K562 (cell line): Measurements from ENCODE around the gene ABCB9. TPM values are rescaled to one million over a fixed set of nuclear protein-coding genes. Genes with fewer than 3 reads are reported as not detected.

Experiments
- ATAC-seq: fragments of 200-7000 bp; cut with Tn5 transposase; 3 replicates; pipeline ENCODE4 v1.9.1; 2020; ENCODE audit warnings: moderate library complexity
- BruUV-seq: library from RNA; stranded (reverse); fragments of 400-500 nt; replicated peaks from 2 replicates; lab custom pipeline; 2021; lab: Mats Ljungman, UMichigan
- CTCF ChIA-PET: fragments of 300-600 bp; formaldehyde crosslinking; extraction: SDS; loops from one replicate; lab custom pipeline; 2021; ENCODE audit warnings: low intra/inter-chr PET ratio; lab: Yijun Ruan, JAX
- POLR2A ChIA-PET: fragments of 300-600, 350-650 bp; sonication (Branson Sonifier 250); formaldehyde crosslinking; extraction: SDS; loops from one replicate; lab custom pipeline; 2021; ENCODE audit warnings: antibody characterized with exemption, inconsistent platforms; lab: Yijun Ruan, JAX
- DNase-seq, 4 experiments: peaks; one replicate each; pipeline versions ENCODE4 v3.0.0 to v3.0.0-alpha.2; 2011 to 2018; ENCODE audit warnings: low spot score in 3 of 4, mixed read lengths in 3 of 4; ENCODE audit errors: extremely low read depth in 1 of 4
- FAIRE-seq: peaks from 2 replicates; lab custom pipeline; 2011; peaks lifted over from hg19 to GRCh38; lab: Jason Lieb, UNC
- H2AFZ ChIP-seq: 2 replicates; pipeline ENCODE4 v1.6.0; 2011; ENCODE audit warnings: low read depth, low read length, control low read depth, inconsistent platforms
- H3K27ac ChIP-seq: fragments of 200-600 bp; 3 replicates; pipeline ENCODE4 v1.8.0; 2011; ENCODE audit warnings: low read depth, mild to moderate bottlenecking, control low read depth, inconsistent platforms, low read length, moderate library complexity, mixed read lengths; ENCODE audit errors: extremely low read depth
- H3K27me3 ChIP-seq, 2 experiments: fragments of 300-600 bp in 1 of 2; 2 replicates in 1 of 2; 3 replicates in 1 of 2; pipeline versions ENCODE4 v1.6.0 to v1.8.0; 2011; ENCODE audit warnings: inconsistent platforms in 2 of 2, low read length in 2 of 2, mild to moderate bottlenecking in 1 of 2, mixed read lengths in 1 of 2, moderate library complexity in 1 of 2; ENCODE audit not compliant: control insufficient read depth in 2 of 2, insufficient read depth in 2 of 2
- H3K36me3 ChIP-seq: fragments of 300-600 bp; 3 replicates; pipeline ENCODE4 v1.8.0; 2011; ENCODE audit warnings: mild to moderate bottlenecking, low read length, inconsistent platforms; ENCODE audit not compliant: control insufficient read depth, insufficient read depth
- H3K4me1 ChIP-seq, 2 experiments: fragments of 200-600 bp in 1 of 2; replicated peaks in 1 of 2; 2 replicates in 1 of 2; 3 replicates in 1 of 2; pipeline versions ENCODE4 v1.5.1 to v1.8.0; 2011; ENCODE audit warnings: inconsistent platforms in 2 of 2, low read length in 2 of 2, mild to moderate bottlenecking in 1 of 2, mixed read lengths in 1 of 2, moderate library complexity in 1 of 2; ENCODE audit not compliant: control insufficient read depth in 2 of 2, insufficient read depth in 2 of 2
- H3K4me2 ChIP-seq: 2 replicates; pipeline ENCODE4 v1.6.1; 2011; ENCODE audit warnings: low read length, control low read depth, inconsistent platforms, mixed read lengths; ENCODE audit not compliant: insufficient read depth
- H3K4me3 ChIP-seq: fragments of 200-600 bp; sonication (generic), shearing (Covaris generic); 2 replicates; pipeline ENCODE4 v1.5.1; 2016; ENCODE audit warnings: control low read depth, inconsistent platforms
- H3K79me2 ChIP-seq: fragments of 200-600 bp; 3 replicates; pipeline ENCODE4 v1.8.0; 2011; ENCODE audit warnings: low read length, inconsistent platforms; ENCODE audit not compliant: control insufficient read depth, insufficient read depth
- H3K9ac ChIP-seq, 2 experiments: 2 replicates each; pipeline versions ENCODE4 v1.6.0 to v1.6.1; 2011; ENCODE audit warnings: low read depth in 2 of 2, low read length in 2 of 2, control low read depth in 1 of 2, inconsistent platforms in 1 of 2, mild to moderate bottlenecking in 1 of 2, mixed read lengths in 1 of 2; ENCODE audit not compliant: insufficient read depth in 1 of 2
- H3K9me1 ChIP-seq: one replicate; pipeline ENCODE4 v1.6.0; 2011; ENCODE audit warnings: inconsistent platforms, mild to moderate bottlenecking, low read length, moderate library complexity; ENCODE audit not compliant: control insufficient read depth, insufficient read depth
- H3K9me3 ChIP-seq: replicated peaks from 2 replicates; pipeline ENCODE4 v1.5.1; 2011; ENCODE audit warnings: low read depth, low read length, inconsistent platforms; ENCODE audit not compliant: control insufficient read depth, insufficient read depth
- H4K20me1 ChIP-seq: replicated peaks from 2 replicates; pipeline ENCODE4 v1.6.1; 2011; ENCODE audit warnings: low read length, inconsistent platforms, mixed read lengths; ENCODE audit not compliant: control insufficient read depth, insufficient read depth
- BDP1 ChIP-seq: IDR thresholded peaks from 3 replicates; pipeline ENCODE4 v1.6.1; 2011; ENCODE audit not compliant: insufficient read length, insufficient read depth
- CXXC5 ChIP-seq: fragments of 250-450 bp; sonication (Bioruptor Pico); IDR thresholded peaks from 2 replicates; pipeline ENCODE4 v1.8.0; 2022; ENCODE audit warnings: inconsistent platforms, mild to moderate bottlenecking, moderate library complexity
- GABPB2 ChIP-seq: fragments of 250-450 bp; sonication (Bioruptor Pico); conservative IDR thresholded peaks from 2 replicates; pipeline ENCODE4 v1.5.1; 2021; ENCODE audit warnings: mild to moderate bottlenecking
- HIVEP1 ChIP-seq: fragments of 250-450 bp; sonication (Bioruptor Pico); IDR thresholded peaks from 2 replicates; pipeline ENCODE4 v1.4.0; 2020; ENCODE audit warnings: mild to moderate bottlenecking
- IFI16 ChIP-seq: fragments of 250-450 bp; sonication (Bioruptor Pico); IDR thresholded peaks from 2 replicates; pipeline ENCODE4 v2.1.2; 2022; ENCODE audit warnings: mild to moderate bottlenecking, inconsistent platforms
- KHSRP ChIP-seq: fragments of 450-650 bp; IDR thresholded peaks from 2 replicates; pipeline ENCODE4 v1.6.1; 2017
- MECOM ChIP-seq: fragments of 250-450 bp; sonication (Bioruptor Pico); IDR thresholded peaks from 2 replicates; pipeline ENCODE4 v1.8.0; 2022; ENCODE audit warnings: inconsistent platforms
- MXI1 ChIP-seq: IDR thresholded peaks from 2 replicates; pipeline ENCODE4 v1.6.1; 2011; ENCODE audit warnings: low read depth, mild to moderate bottlenecking, improper control_type of control experiment, low read length
- NCOR1 ChIP-seq: fragments of 450-650 bp; IDR thresholded peaks from 2 replicates; pipeline ENCODE4 v1.6.1; 2016; ENCODE audit warnings: mild to moderate bottlenecking, moderate library complexity
- POLR2B ChIP-seq: fragments of 450-650 bp; IDR thresholded peaks from 2 replicates; pipeline ENCODE4 v1.6.1; 2018; ENCODE audit warnings: low read depth; ENCODE audit not compliant: partially characterized antibody
- SAFB ChIP-seq: fragments of 200-400 bp; formaldehyde crosslinking; IDR thresholded peaks from 2 replicates; pipeline ENCODE4 v1.6.1; 2017; ENCODE audit warnings: low read depth, low read length, borderline replicate concordance
- ZFX ChIP-seq: sonication (generic); formaldehyde crosslinking; IDR thresholded peaks from 2 replicates; pipeline ENCODE4 v1.8.0; 2022; ENCODE audit warnings: mild to moderate bottlenecking, missing genetic modification reagents, moderate library complexity
- ZNF134 ChIP-seq: fragments of 250-450 bp; sonication (Bioruptor Pico); conservative IDR thresholded peaks from 2 replicates; pipeline ENCODE4 v1.4.0; 2020
- ZNF174 ChIP-seq: fragments of 250-450 bp; sonication (Bioruptor Pico); IDR thresholded peaks from 2 replicates; pipeline ENCODE4 v1.4.0; 2020; ENCODE audit warnings: mild to moderate bottlenecking
- ZNF79 ChIP-seq: fragments of 250-450 bp; sonication (Bioruptor Pico); IDR thresholded peaks from 2 replicates; pipeline ENCODE4 v1.4.0; 2020; ENCODE audit warnings: low read depth, mild to moderate bottlenecking, moderate library complexity
- WGBS: fragments of 100-300 bp; shearing (Covaris generic); methylation state at CpG from one replicate; pipeline ENCODE4 v1.1.6; 2016; ENCODE audit warnings: low coverage, mixed read lengths; ENCODE audit not compliant: insufficient coverage; ENCODE audit errors: missing lambda C conversion rate; 5-methylcytosine and 5-hydroxymethylcytosine counted together
- in situ Hi-C: fragments of 300-500 bp; cut with MboI; formaldehyde crosslinking; loops from 4 replicates; pipeline ENCODE4 v1.15.0; 2018; ENCODE audit warnings: inconsistent platforms, mixed read lengths
- intact Hi-C: fragments of 100-400 bp; cut with micrococcal nuclease; formaldehyde crosslinking; loops from 2 replicates; pipeline ENCODE4 v1.14.2; 2022
- polyA plus RNA-seq, 8 experiments: library from polyadenylated mRNA; depleted of rRNA in 4 of 8; stranded (reverse) in 5 of 8; unstranded in 3 of 8; fragments of >200 nt; fragmentation: Nextera tagmentation in 2 of 8; fragmentation: Illumina TruSeq in 1 of 8; extraction: Ambion mirVana in 2 of 8; extraction: Trizol in 1 of 8; gene quantifications; 2 replicates each; pipeline versions ENCODE4 v1.2.1 to v1.2.3, GENCODE V29; 2011 to 2014; ENCODE audit warnings: inconsistent platforms in 1 of 8, missing spikeins in 1 of 8
- total RNA-seq, 7 experiments: library from RNA; depleted of rRNA in 6 of 7; stranded (reverse); fragments of >200 nt in 6 of 7; fragmentation: Illumina TruSeq in 2 of 7; extraction: Trizol in 2 of 7; gene quantifications; 2 replicates each; pipeline versions ENCODE4 v1.2.1 to v1.2.3, GENCODE V29; 2011 to 2021; ENCODE audit warnings: low replicate concordance in 1 of 7
- TF ChIP-seq, protein P1 (sequence below): fragments of 200-800 bp; sonication (Bioruptor generic); IDR thresholded peaks from 2 replicates; pipeline ENCODE4 v1.6.1; 2017; ENCODE audit warnings: missing genetic modification characterization, missing compliant biosample characterization
- TF ChIP-seq, protein P2 (sequence below): fragments of 450-650 bp; formaldehyde crosslinking; IDR thresholded peaks from 2 replicates; pipeline ENCODE4 v1.4.0; 2020; ENCODE audit warnings: mild to moderate bottlenecking, moderate library complexity
- TF ChIP-seq, protein P3 (sequence below): fragments of 250-450 bp; sonication (Bioruptor Pico); IDR thresholded peaks from 2 replicates; pipeline ENCODE4 v1.8.0; 2021; ENCODE audit warnings: mild to moderate bottlenecking, moderate library complexity

ABCB9 gene
- total and polyA plus RNA-seq, 9 of the 15 experiments (the other 6 are each of a cell fraction or from before 2014, with no cell fraction given): 0.20 to 12.6 (median 6.2) TPM

DNA sequence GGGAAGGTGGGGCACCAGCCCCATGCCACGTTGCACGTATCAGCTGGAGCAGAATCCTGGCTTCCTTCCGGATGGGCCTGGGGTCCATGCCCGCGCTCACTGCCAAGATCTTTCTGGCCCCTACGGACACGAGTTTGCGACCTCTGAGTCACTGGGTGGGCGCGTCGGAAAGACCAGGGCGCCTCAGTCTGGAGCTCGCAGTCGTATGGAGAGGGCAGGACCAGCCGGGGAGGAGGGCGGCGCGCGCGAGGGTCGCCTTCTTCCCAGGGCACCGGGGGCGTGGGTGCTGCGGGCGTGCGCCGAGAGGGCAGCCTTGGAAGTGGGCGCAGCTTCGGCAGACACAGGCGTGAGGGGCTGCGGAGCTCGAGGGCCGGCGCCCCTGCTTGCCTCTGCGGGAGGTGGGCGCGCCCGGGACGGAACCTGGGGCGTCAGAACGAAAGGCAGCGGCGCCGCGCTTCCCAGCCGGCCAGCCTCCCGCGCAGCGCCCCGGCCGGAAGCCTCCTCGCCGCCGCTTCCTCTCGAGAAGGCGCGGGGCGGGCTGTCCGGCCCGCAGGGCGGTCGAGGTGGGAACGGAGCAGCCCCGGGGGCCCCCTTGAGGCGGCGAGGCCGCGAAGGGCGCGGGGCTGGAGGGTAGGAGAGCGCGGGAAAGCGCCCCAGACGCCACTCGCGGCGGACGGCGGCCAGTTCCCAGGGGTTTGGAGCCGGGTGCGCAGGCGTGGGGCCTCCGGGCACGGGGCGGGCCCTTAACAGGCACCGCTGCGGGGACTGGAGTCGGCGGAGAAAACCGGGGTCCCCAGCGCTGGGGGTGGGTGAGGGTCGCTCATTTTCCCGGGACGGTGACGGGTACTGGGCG lies 14.1 kb upstream of the ABCB9 start, which contains the start of gene ARL6IP4:
Gene ARL6IP4, plus strand, starts transcription at position 499 of the 853 bp plus-strand sequence. CDS start 459 bp downstream, outside the sequence.
- ATAC-seq: peak; percentile 80
- Histone ChIP-seq H3K9me3 (no peaks in the 10 kb centered on the region), H3K27ac (peak within 1 kb of the TSS; percentile 84), H3K36me3 (peaks cover 58% of the 10 kb centered on the region), H4K20me1 (peaks cover 5% of the 10 kb centered on the region; the same call in 1 of the 2 replicates), H3K27me3 (no peaks in the 10 kb centered on the region), H3K79me2 (peaks cover 54% of the 10 kb centered on the region), H3K4me3 (peak within 1 kb of the TSS; percentile 88), H3K4me1 (peaks cover 43 to 89% of the 10 kb centered on the region in 2 experiments), H3K4me2 (peak within 1 kb of the TSS; percentile 80), H3K9me1 (no peaks in the 10 kb centered on the region), H2AFZ (peak within 1 kb of the TSS; percentile 88), H3K9ac (peak within 1 kb of the TSS; percentile 89 to 99)
- intact Hi-C loops: loop anchor here (5.0 to 10.0 kb wide), 2 partner anchors 52 to 164 kb away; no protein-coding TSS in a partner anchor
- CTCF ChIA-PET: no interaction called here
- no peak for FAIRE-seq
- peak; percentile 75 to 90 (median 88) for DNase-seq
- WGBS: under 1% methylated on average over 82 of the region's 96 CpGs
- POLR2A ChIA-PET: interaction anchor here (0.9 kb wide), 1 partner anchor 138 kb away, joined by 3 read pairs; no protein-coding TSS in a partner anchor
- in situ Hi-C loops: no loop called here
- TSS peak; percentile 45 for BruUV-seq
- TF ChIP-seq ZNF174: no peak
- TF ChIP-seq CXXC5 (CRISPR knock-in tag): peak; percentile 87
- TF ChIP-seq MECOM: no peak
- TF ChIP-seq IFI16 (CRISPR knock-in tag): no peak
- TF ChIP-seq BDP1: no peak
- TF ChIP-seq ZNF134 (CRISPR knock-in tag): no peak
- no peak for TF ChIP-seq SAFB
- no peak; the same call in 1 of the 2 replicates for TF ChIP-seq HIVEP1 (CRISPR knock-in tag)
- peak; percentile 26; the same call in 1 of the 2 replicates for TF ChIP-seq NCOR1
- TF ChIP-seq POLR2B: peak; percentile 63
- no peak for TF ChIP-seq KHSRP
- no peak for TF ChIP-seq MXI1
- TF ChIP-seq ZFX (CRISPR knock-in tag): peak; percentile 84
- 0 out of 2 replicates have a peak, but pooled peaks have one; percentile 6 for TF ChIP-seq GABPB2
- TF ChIP-seq, protein P1, sequence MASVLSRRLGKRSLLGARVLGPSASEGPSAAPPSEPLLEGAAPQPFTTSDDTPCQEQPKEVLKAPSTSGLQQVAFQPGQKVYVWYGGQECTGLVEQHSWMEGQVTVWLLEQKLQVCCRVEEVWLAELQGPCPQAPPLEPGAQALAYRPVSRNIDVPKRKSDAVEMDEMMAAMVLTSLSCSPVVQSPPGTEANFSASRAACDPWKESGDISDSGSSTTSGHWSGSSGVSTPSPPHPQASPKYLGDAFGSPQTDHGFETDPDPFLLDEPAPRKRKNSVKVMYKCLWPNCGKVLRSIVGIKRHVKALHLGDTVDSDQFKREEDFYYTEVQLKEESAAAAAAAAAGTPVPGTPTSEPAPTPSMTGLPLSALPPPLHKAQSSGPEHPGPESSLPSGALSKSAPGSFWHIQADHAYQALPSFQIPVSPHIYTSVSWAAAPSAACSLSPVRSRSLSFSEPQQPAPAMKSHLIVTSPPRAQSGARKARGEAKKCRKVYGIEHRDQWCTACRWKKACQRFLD (CRISPR knock-in tag): peak; percentile 66
- TF ChIP-seq, protein P2, sequence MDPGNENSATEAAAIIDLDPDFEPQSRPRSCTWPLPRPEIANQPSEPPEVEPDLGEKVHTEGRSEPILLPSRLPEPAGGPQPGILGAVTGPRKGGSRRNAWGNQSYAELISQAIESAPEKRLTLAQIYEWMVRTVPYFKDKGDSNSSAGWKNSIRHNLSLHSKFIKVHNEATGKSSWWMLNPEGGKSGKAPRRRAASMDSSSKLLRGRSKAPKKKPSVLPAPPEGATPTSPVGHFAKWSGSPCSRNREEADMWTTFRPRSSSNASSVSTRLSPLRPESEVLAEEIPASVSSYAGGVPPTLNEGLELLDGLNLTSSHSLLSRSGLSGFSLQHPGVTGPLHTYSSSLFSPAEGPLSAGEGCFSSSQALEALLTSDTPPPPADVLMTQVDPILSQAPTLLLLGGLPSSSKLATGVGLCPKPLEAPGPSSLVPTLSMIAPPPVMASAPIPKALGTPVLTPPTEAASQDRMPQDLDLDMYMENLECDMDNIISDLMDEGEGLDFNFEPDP (CRISPR knock-in tag): 0 out of 2 replicates have a peak, but pooled peaks have one; percentile 19
- no peak for TF ChIP-seq ZNF79
- TF ChIP-seq, protein P3, sequence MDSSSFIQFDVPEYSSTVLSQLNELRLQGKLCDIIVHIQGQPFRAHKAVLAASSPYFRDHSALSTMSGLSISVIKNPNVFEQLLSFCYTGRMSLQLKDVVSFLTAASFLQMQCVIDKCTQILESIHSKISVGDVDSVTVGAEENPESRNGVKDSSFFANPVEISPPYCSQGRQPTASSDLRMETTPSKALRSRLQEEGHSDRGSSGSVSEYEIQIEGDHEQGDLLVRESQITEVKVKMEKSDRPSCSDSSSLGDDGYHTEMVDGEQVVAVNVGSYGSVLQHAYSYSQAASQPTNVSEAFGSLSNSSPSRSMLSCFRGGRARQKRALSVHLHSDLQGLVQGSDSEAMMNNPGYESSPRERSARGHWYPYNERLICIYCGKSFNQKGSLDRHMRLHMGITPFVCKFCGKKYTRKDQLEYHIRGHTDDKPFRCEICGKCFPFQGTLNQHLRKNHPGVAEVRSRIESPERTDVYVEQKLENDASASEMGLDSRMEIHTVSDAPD (CRISPR knock-in tag): no peak
